GM18909 (cell line): ENCODE measurements around the gene HCN4.

Experiments
- ATAC-seq: cut with Tn5 transposase; IDR thresholded peaks from one replicate; pipeline ENCODE4 v1.9.1; 2021; ENCODE audit warnings: mild to moderate bottlenecking; ENCODE audit not compliant: unreplicated experiment, poor library complexity

HCN4 gene

DNA sequence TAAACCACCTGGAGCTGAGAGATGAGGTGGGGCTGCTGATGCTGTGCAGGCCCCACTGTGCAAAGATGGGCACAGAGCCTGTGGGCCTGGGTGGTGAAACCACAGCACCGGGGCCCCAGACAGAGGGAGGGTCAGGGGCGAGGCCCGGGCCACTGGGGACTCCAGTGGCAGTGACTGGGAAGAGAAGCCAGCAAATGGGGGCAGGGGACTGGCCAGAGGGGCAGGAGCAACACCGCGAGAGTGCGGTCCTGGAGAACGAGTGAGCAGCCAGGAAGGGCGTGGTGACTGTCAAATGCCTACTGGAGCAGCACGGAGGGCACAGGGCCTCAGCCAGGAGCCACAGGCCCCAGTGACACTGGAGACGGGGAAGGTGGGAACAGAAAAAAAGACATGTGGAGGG is 39.8 kb downstream of the HCN4 start:
- ATAC-seq: no peak

DNA sequence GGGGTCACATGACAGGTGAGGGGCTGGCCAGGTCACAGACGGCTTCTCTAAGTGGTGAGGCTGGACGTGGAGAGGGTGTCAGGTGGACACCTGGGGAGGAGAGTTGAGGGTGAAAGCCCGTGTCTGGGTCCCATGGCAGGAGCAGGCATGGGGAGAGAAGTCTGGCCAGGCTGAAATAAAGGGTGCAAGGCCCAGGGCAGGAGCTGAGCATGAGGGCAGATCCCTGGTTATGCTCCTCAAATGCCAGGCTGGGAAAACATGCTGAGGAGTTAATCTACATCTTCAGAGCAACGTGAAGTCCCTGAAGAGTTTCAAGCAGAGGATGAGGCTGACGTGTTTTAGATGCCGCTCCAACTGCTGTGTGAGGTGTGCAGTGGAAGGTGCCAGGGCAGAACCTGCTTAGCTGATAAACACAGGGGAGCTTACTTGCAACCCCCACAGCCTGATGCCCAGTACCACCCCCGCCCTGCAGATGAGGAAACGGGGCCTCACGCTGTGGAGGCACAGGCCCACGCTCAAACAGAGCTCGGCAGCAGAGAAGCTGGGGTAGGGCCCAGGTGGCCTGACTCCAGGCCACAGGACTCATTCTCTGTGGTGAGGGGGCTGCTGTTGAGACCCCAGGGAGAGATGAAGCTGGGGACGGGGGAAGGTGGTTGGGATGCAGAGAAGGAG is 40.5 kb downstream of the HCN4 start:
- no peak for ATAC-seq

DNA sequence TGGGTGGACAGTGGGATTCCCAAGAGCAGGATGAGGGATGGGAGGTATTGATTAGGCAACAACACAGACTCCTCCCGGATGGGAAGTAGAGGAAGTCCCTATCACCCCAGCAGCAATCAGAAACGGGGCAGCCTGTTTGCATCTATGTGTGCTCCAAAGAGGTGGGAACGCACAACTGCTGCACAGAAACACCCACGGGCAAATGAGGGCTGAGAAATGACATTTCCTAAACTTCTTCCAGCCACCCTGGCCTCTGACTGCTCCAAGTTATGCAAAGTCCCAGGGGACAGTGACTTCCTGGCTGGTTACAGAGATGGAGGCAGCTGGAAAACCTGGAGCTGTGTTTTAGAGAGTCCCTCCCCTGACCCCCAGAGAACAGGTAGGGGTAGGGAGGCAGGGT is 42.6 kb downstream of the HCN4 start:
- ATAC-seq: no peak

DNA sequence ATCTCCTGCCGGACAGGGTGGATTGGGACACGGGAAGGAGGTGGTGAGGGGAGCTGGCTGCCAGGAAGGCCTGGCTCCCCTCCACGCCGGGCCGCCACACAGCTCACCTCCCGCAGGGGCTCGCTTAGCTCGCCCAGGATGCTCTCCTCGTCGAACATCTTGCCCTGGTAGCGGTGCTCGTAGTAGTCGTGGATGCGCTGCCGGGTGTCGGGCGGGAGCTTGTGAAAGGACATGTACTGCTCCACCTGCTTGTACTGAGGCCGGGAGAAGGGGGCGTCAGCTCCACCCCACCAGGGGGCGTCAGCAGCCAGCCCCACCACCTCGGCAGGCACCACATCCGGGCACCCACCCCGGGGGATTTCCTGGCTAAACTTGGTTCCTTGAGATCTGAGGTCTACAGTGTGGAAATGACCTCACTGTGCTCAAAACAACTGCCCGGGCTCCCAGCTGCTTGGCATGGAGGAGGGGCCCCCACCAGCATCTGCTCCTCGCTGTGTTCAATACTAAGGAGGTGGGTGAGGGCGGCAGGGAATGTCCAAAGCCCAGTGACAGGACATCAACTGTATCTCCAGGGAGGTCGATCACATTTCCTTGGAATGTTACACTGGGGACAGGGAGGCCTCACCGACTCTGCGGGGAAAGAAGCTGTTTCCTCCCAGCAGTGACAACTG is 43.4 kb downstream of the HCN4 start:
- no peak for ATAC-seq

DNA sequence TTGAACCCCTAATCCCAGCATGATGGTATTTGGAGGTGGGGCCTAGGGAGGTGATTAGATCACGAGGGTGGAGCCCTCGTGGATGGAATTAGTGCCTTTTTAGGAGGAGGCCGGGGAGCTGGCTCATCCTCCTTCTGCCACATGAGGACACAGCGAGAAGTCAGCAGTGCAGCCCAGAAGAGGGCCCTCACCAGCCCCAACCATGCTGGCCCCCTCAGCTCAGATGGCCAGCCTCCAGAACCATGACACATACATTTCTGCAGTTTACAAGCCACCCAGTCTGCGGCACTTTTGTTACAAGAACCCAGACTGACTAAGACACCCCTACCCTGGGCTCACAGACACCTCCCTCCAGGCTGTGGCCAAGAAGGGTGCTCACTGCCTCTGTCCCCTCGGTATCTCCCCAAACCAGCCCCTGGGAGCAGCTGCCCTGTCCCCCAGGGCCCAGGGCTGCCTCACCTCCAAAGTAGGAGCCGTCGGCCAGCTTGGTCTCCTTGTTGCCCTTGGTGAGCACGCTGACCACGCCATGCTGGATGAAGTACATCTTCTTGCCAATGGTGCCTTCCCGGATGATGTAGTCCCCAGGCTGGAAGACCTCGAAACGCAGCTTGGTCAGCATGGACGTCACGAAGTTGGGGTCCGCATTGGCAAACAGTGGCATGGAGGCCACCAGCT is 44.1 kb downstream of the HCN4 start:
- ATAC-seq: no peak

DNA sequence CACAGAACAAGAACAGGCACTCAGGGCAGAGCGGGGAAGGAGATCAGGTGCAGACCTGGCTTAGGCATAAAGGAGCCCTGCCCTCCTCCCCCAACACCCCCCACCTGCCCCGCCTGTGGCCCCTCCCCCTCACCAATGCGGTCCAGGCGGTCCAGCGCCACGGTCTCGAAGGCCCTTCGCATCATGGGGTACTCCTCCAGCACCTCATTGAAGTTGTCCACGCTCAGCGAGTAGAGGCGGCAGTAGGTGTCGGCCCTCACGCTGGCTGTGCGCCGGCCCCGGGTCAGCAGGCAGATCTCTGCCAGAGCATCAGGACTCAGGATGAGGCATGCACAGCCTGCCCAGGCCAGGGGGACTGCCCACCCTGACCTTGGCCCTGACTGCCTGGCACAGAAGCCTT is 44.8 kb downstream of the HCN4 start:
- no peak for ATAC-seq

DNA sequence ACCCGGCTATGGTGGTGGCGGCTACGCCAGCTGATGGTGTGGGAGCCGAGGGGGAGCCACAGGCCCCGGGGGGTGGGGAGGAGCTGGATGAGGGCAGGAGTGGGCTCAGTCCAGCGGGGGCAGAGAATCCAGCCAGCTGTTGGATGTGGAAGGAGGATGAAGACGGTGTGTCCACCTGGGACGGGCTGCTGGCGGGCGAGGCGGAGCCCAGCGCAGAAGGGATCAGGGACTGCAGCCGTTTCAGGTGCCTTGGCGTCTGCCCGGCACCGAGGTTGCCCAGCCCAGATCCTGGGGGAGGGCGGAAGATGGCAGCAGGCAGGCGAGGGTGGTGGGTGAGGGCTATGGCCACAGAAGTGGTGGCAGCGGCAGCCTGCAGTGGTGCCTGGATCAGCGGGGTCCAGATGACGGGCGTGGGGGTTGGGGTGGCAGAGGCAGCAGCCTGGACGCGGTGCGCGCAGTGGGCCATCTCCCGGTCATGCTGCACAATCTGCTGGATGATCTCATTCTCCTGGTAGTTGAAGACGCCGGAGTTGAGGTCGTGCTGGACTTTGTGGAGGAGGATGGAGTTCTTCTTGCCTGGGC is 45.3 kb downstream of the HCN4 start:
- ATAC-seq: no peak

DNA sequence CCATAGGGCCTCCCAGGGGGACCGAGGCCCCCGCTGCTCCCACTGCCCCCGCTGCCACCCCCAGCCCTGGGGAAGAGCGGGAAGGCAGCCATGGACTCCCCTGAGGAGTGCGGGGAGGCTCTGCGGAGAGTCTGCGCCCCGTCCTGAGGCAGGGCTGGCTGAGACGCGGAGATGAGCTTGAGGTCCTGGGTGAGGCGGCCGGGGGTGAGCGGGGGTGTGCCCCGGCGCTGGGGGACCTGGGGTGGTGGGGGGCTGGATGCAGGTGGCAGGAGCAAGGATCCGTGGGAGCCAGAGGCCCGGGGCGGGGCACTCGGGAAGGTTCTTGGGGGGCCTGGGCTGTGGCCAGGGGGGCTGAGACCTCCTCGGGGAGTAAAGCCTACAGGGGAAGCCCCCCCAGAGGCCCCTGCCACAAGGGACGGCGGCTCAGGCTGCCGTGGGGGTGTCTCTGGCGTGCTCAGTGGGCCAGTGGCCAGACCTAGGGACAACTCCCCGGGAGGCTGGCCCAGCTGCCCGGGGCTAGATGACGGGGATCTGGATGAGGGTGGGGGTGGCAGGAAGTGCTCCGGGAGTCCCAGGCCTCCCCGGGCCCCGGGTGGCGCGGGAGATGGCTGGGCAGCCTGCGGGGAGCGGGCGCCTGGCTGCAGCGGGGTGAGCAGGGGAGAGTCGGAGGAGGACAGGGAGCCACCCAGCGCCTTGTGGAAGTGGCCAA is 45.9 kb downstream of the HCN4 start:
- ATAC-seq: no peak

DNA sequence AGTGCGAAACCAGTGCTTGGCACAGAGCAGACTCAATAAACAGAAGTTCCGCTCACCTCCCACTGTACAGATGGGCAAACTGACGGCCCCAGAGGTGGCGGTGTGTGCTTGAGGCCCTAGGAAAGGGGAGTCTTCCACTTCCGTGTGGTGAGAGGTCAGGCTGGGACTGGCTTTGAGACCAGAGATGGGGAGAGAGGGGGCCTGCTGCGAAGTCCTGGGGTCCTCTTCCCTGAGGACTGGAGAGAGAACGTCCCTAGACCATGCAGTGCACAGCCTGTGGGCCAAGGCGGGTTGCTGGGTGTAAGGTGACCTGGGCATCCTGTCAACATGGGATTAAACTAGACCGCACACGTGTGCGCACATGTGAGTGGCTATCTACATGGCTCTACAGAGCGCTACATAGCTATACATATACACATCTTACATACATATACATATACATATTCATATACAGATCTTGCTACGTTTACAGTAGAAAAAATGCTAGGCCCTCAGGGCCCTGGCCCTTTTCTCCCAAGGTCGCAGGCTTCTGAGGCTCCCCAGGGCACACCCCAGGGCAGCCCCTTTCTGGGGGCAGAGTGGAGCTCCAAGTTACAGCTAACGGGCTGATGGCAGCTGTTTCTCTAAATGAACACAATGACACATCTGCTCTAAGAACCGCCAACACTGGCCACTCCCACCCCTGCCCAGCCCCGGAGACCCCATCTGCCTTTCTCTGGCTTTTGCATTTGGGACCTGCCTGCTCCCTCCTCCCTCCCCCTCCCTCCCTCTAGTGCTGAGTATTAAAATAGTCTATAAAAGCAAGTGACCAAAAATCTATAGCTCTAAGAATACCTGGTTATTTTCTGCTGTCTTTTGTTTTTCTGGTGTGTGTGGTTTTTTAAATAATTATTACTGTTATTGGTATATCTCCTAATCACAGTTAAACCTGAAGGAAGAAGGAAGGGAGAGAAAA is 47.0 kb downstream of the HCN4 start:
- ATAC-seq: no peak

DNA sequence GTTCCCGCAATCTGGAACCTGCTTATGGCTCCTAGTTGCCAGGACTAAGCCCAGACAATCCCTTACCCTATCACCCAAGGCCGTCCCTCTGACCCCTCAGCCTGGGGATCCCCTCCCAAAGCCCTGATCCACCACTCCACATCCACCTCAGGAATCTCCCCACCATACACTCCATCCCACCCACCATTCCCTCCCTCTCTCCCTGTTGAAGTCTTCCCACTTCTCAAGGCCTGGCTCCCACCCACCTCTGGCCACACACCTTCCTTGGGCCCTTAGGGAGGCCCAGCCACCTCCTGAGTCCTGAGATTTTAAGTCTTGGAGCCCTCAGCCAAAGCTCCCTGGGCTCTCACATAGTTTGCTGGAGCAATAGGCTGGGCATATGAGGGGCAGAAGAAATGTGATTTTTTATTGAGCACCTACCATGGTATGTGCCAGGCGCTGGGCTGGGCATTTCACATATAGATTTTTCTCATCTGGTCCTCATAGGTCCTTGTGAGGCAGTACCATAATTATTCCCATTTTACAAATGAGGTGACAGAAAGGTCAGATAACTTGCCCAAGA is 48.1 kb downstream of the HCN4 start:
- no peak for ATAC-seq

DNA sequence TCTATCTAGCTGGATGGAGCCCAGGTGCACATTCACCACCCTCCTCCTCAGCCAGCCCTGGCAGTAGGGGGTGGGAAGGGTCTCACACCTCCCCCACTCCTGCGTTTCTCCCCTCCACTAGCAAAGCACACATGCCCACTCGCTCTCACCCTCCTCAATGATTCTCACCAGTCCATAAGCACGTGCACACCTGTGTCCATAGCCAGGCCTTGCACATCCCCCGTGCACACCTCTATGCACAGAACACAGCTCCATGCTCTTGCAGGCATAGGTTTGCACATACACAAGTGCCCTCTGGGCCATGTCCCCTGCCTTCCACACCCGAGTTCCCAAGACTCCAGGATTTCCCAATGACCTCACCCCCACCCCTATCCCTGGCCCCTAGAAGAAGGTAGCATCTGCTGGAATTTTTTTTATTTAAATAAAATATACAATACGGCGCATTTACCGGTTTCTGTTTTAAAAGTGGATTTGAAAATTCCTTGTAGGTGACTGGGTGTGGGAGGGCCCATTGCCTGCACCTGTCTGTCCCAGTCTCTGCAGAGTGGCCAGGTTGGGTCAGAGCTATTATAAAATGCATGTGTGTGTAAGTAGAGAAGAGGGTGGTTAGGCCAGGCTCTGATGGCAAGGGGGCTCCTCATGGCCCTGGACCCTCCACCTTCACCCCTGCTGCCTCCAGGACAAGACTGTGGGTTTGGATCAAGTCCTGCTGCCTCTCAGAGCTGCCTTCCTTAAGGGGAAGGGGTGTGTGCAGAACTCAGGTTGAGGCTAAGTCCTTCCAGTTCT is 49.1 kb downstream of the HCN4 start:
- no peak for ATAC-seq

DNA sequence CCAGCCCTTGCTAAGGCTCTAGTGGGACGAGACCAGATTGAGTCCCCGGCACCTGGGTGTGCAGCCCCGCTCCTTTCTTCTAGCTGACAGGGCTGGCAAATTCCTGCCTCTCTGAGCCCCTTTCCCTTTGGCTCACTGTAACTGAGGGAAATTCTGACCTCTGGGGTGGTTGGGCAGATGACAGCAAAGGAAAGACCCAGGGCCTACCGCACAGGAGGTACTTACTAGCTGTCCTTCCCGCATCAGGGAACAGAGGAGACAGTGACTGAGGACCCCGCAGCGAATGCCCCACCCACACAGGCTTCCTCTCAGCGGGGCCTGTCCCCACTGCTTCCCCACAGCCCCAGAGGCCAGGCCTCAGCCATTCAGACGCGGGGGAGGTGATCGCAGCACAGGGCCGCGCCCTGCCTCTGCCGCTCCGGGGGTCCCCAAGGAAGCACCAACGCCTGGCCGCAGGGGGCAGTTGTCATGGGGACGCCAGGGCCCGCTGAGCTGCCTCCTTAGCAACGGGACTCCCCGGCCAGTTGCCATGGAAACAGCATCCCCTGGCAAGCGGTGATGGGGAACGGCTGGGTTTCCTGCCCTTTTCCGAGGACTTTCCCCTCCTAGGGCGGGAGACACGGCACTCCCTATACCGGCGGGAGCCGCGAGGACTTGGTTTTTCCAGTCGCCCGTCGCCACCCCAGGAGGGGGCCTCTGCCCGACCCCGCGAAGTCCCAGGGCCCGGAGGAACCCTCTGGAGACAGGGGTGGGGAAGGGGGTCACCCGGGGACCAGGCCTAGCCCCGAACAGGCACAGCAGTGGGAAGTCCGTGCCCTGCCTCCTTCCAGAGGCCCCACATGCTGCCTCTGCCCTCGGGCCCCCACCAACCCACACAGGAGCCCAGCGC is 50.1 kb downstream of the HCN4 start:
- no peak for ATAC-seq

DNA sequence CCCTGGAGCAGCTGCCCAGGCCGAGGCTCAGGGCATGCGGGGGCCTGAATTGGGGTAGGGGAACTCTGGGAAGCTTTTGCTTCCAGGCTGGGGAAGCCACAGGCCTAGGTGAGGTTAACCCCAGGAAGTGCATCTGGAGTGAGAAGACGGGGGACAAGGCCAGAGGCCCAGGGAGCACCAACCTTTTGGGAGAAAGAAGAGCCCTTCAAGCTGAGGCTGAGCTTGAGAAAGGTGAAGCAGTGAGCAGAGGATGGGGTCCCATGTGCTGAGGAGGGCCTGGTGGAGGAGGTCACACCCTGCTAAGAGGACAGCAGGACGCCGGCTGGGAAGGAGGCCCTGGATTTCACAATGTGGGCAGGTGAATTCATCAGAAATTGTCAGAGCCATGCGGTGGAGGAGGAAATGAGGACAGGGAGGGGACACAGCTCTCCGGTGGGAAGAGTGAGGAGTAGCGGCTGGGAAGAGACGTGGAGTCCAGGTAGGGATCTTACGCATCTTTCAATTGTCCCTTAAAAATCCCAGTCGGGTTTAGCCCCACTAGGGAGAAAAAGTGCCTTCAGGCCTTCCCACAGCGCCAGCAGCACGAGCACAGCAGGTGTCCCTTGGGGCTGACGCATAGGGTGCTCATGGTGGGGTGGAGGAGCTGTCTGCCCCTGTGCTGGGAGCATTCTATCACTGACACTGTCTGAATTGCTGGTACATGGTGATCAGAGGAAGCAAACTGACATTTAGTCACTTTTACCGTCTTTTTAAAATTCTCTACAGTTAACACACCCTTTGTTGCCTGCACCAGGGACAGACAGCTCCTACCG is 50.9 kb downstream of the HCN4 start:
- no peak for ATAC-seq

DNA sequence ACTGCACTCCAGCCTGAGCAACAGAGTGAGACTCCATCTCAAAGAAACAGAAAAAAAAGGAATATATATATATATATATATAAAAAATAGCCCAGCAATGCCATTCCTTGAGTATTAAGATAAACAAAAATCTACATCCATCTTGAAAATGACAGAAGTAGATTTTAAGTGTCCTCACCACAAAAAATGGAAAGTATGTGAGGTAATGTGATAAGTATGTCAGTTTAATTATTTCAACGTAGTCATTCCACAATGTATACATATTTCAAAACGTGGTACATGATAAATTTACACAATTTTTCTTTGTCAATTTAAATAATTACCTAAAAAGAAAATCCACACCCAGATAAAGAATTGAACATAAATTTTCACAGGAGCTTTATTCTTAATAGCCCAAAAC is 54.9 kb downstream of the HCN4 start:
- ATAC-seq: no peak

DNA sequence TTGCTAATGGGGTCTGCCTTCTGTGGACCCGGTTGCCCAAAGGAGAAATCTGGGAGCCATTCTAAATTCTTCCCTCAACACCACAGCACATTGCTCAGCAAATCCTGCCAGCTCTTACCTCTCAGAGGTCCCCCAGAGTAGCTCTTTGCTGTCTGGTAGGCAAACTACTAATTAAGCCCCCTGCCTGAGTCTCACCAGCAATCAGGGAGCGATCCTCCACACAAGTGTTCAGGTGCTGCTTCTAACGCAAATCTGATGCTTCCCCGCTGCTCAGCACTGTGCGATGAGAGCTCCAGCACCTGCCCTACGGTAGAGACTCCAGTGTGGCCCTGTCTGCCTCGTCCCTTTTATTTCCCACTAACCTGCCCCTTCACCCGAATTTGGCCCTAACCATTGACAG is 60.5 kb downstream of the HCN4 start:
- no peak for ATAC-seq

DNA sequence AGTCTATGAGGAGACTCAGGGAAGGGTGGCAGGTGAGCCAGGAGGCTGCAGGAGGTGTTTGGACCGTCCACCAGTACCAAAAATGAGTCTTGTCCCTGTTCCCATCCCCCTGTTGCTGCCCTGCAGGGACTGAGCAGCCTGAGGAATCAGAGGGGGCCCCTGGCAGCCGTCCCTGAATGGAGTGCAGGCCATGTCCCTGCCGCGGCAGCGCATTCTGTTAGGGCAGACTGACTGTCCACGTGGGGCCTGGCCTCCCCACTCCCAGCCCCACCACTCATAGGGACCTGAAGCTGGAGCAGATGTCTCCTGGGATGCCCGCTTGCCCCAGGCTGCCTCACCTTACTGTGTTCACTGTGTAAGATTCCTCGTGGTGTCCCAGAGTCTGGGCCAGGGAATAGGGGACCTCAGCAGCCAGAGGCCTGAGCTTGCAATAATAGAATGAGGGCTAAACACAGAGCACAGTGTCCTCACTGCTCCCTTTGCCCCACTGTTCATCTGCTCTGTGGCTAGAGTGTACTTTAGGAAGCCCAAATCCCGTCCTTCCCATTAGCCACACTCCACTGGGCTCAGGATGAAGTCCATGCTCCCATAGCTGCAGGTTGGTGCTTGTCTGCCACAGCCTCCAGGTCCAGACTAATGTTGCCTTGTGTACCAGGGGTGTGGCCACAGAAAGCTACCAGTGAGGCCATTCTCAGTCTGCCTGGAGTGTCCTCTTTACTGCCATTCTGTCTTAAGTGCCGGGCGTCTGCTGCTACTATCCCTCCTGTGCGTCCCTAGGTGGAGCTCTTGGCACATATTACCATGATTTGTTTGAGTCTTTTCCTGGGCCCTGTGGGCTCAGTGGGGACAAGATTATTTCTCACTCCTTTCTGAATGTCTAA is 63.2 kb downstream of the HCN4 start:
- no peak for ATAC-seq
